Kidney (tissue), 22 donors: ENCODE data around the gene GARIN1A. TPM values are rescaled to one million over a fixed set of nuclear protein-coding genes. Genes with fewer than 3 reads are reported as not detected.
"Not testable (repeated sequence)": the region's sequence is repeated elsewhere in the genome, so short reads cannot be mapped to it uniquely, and the experiment has no call there.

Experiments used
- DNase-seq, 5 donors: peaks; one replicate each; pipeline ENCODE4 v3.0.0-alpha.2; 2013 to 2020
- FAIRE-seq: peaks from 2 replicates; lab custom pipeline; 2012; peaks lifted over from hg19 to GRCh38; lab: Jason Lieb, UNC
- H3K27ac ChIP-seq, 2 donors: one replicate each; pipeline ENCODE4 v1.7.0; 2013; ENCODE audit warnings: low read depth in 2 of 2, low read length in 2 of 2, inconsistent platforms in 1 of 2
- H3K27me3 ChIP-seq: one replicate; pipeline ENCODE4 v1.7.1; 2013; ENCODE audit warnings: low read length, inconsistent platforms; ENCODE audit not compliant: control insufficient read depth, insufficient read depth
- H3K36me3 ChIP-seq, 3 donors: one replicate each; pipeline versions ENCODE4 v1.7.0 to v1.7.1; 2013; ENCODE audit warnings: low read length in 3 of 3, control low read depth in 1 of 3, inconsistent platforms in 1 of 3; ENCODE audit not compliant: insufficient read depth in 3 of 3, control insufficient read depth in 2 of 3
- H3K4me1 ChIP-seq, 3 donors: one replicate each; pipeline versions ENCODE4 v1.7.0 to v1.7.1; 2013; ENCODE audit warnings: low read length in 3 of 3, inconsistent platforms in 1 of 3, low read depth in 1 of 3; ENCODE audit not compliant: control insufficient read depth in 2 of 3, insufficient read depth in 2 of 3
- H3K4me3 ChIP-seq, 3 donors: one replicate each; pipeline versions ENCODE4 v1.7.0 to v1.8.1; 2013; ENCODE audit warnings: low read length in 3 of 3, control low read depth in 1 of 3, inconsistent platforms in 1 of 3
- H3K9ac ChIP-seq, 3 donors: one replicate each; pipeline versions ENCODE4 v1.7.0 to v1.7.1; 2013; ENCODE audit warnings: low read length in 3 of 3, control low read depth in 1 of 3, inconsistent platforms in 1 of 3
- H3K9me3 ChIP-seq, 3 donors: one replicate each; pipeline versions ENCODE4 v1.7.0 to v1.7.1; 2013; ENCODE audit warnings: low read length in 3 of 3, control low read depth in 1 of 3, inconsistent platforms in 1 of 3; ENCODE audit not compliant: control insufficient read depth in 2 of 3, insufficient read depth in 1 of 3
- intact Hi-C: fragments of 100-400 bp; cut with DNase I; formaldehyde crosslinking; loops from one replicate; pipeline ENCODE4 v1.11.1; 2022
- long read RNA-seq, 10 donors: library from polyadenylated mRNA in 1 of 10; unstranded in 1 of 10; transcript quantifications; one replicate each; pipeline ENCODE4 v2.0.0 and lab custom pipeline, GENCODE V29; 2021 to 2026
- polyA plus RNA-seq: library from polyadenylated mRNA; stranded (reverse); fragments of 350-450 nt; fragmentation: Illumina TruSeq; extraction: RNeasy Lipid Tissue Mini Kit (QIAGEN cat#74804); gene quantifications from one replicate; pipeline ENCODE4 v1.2.3, GENCODE V29; 2014; ENCODE audit warnings: low read depth, low replicate concordance; ENCODE audit not compliant: insufficient read depth
- total RNA-seq: library from RNA; stranded (reverse); fragmentation: NEBNext Ultra II Directional; extraction: Animal tissue kit (Norgen Biotek cat#: 25700); gene quantifications from one replicate; pipeline ENCODE4 v1.2.1, GENCODE V29; 2021
- TF ChIP-seq, protein P1 (sequence below): IDR thresholded peaks from 3 replicates; pipeline ENCODE4 v1.5.1; 2012; ENCODE audit warnings: mild to moderate bottlenecking, moderate library complexity, borderline replicate concordance; ENCODE audit not compliant: insufficient read depth; ENCODE audit errors: extremely low read depth
- donor health status: control.
- donor health status: control.
- donor health status: control.
- donor health status: control.
- donor health status: control.
- donor health status: DM: yes; HTN: yes; CAD: no.
- donor health status: Normal renal cell carcinoma (clear cell type).

Gene GARIN1A
- total RNA-seq (2.5 TPM), polyA plus RNA-seq (1.3 TPM)
- long read RNA-seq, donor 1: 0 reads
- long read RNA-seq, donor 2: 0 reads
- long read RNA-seq, donor 3: 0 reads
- long read RNA-seq, donor 4: 0 reads
- long read RNA-seq, donor 5: 0 reads
- long read RNA-seq, donor 6: 0 reads
- long read RNA-seq, donor 7: 0 reads
- long read RNA-seq, donor 8: 0 reads
- long read RNA-seq, donor 9: 0 reads
- long read RNA-seq, donor 10: 0 reads

DNA sequence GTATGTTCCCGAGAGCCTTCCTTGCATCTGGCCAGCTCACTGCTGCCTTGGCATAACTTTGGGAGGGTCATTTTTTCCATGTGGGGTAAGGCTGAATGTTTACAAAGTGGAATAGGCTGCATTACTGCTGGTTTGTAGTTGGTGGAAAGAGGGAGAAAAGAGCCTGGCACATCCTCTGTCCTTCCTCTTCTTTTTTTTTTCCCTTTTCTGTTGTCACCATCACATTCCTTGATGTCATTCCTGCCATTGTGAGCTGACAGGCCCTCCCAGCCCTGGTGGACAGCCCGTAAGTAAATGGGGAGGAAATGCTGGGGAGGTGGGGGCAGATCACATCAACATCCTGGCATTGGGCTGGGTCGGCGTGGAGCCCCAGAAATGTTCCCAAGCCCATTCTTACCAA lies at the start of gene GARIN1A:
Gene GARIN1A (plus strand): TSS at position 301 of the 400 bp plus-strand sequence. CDS start 106 bp downstream, outside the sequence.
- no peak within 1 kb of the TSS for H3K4me3 ChIP-seq
- peaks cover 0 to 2% (median 0%) of the 10 kb centered on the region in 3 donors for H3K4me1 ChIP-seq
- no peak for FAIRE-seq
- no peak within 1 kb of the TSS for H3K9ac ChIP-seq
- intact Hi-C loops: no loop called here
- TF ChIP-seq, protein P1, sequence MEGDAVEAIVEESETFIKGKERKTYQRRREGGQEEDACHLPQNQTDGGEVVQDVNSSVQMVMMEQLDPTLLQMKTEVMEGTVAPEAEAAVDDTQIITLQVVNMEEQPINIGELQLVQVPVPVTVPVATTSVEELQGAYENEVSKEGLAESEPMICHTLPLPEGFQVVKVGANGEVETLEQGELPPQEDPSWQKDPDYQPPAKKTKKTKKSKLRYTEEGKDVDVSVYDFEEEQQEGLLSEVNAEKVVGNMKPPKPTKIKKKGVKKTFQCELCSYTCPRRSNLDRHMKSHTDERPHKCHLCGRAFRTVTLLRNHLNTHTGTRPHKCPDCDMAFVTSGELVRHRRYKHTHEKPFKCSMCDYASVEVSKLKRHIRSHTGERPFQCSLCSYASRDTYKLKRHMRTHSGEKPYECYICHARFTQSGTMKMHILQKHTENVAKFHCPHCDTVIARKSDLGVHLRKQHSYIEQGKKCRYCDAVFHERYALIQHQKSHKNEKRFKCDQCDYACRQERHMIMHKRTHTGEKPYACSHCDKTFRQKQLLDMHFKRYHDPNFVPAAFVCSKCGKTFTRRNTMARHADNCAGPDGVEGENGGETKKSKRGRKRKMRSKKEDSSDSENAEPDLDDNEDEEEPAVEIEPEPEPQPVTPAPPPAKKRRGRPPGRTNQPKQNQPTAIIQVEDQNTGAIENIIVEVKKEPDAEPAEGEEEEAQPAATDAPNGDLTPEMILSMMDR: no peak
- no peaks in the 10 kb centered on the region for H3K9me3 ChIP-seq
- H3K36me3 ChIP-seq: no peaks in the 10 kb centered on the region
- no peak for DNase-seq
- no peak within 1 kb of the TSS for H3K27ac ChIP-seq
- H3K27me3 ChIP-seq: no peaks in the 10 kb centered on the region

DNA sequence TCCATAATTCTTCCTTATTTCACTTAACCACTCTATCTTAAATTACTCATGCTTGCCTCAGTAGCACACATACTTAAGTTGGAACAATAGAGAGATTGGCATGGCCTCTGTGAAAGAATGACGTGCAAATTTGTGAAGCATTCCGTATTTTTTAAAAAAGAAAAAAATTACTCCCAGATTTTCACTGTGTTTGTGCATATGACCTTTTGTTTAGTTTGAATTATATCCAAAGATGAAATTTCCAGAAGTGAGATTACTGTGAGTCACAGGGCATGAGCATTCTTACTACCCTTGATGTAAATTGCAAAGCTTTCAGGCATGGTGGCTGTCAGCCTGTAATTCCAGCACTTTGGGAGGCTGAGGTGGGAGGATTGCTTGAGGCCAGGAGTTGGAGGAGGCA lies 45.0 kb upstream of the GARIN1A start:
- H3K27ac ChIP-seq, H3K4me1 ChIP-seq, H3K4me3 ChIP-seq, DNase-seq, H3K9ac ChIP-seq, FAIRE-seq, intact Hi-C loops, H3K9me3 ChIP-seq, H3K36me3 ChIP-seq, H3K27me3 ChIP-seq: not testable (repeated sequence)

DNA sequence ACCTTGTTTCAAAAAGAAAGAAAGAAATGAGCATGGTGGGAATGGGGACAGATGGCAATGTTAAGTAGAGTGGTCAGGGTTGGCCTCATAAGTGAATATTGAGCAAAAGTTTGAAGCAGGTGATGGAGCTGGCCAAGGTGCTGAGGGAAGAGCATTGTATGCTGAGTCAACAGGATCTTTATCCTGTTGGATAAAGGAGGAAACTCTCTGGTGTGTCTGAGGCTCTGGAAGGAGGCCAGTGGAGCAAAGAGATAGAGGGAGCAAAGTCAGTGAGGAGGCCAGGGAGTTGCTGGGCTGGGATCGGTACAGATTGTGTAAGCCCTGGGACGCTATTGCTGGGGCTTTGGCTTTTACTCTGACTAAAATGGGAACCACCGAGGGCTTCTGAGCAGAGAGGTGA lies 38.2 kb upstream of the GARIN1A start:
- intact Hi-C loops: not testable (repeated sequence)

DNA sequence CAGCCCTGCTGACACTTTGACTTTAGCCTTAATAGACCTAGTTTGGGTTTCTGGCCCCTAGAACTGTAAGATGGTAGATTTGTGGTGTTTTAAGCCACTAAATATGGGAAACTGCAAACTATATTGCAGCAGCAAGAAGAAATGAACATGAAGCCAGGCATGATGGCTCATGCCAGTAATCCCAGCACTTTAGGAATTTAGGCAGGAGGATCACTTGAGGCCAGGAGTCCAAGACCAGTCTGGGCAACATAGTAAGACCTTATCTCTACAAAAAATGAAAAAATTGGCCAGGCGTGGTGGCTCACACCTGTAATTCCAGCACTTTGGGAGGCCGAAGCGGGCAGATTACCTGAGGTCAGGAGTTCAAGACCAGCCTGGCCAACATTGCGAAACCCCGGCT lies 26.9 kb upstream of the GARIN1A start:
- intact Hi-C loops, H3K27ac ChIP-seq, H3K27me3 ChIP-seq, FAIRE-seq, H3K36me3 ChIP-seq, DNase-seq, H3K9me3 ChIP-seq, H3K4me3 ChIP-seq, H3K9ac ChIP-seq, H3K4me1 ChIP-seq: not testable (repeated sequence)

More for the DNA sequence above, 38.2 kb upstream of the GARIN1A start:
- not testable (repeated sequence) for H3K4me1 ChIP-seq, H3K9ac ChIP-seq, FAIRE-seq, H3K27me3 ChIP-seq, H3K27ac ChIP-seq, H3K36me3 ChIP-seq, DNase-seq, H3K9me3 ChIP-seq, H3K4me3 ChIP-seq

DNA sequence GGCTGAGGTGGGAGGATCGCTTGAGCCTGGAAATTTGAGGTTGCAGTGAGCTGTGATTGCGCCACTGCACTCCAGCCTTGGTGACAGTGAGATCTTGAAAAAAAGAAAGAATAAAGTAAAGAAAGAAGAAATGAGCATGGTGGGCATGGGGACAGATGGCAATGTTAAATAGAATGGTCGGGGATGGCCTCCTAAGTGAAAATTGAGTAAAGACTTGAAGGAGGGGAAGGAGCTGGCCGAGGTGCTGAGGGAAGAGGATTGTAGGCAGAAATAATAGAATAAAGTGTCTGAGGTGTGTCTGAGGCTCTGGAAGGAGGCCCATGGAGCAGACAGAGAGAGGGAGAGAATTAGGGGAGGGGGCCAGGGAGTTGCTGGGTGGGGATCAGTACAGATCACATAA lies 26.2 kb upstream of the GARIN1A start:
- H3K4me3 ChIP-seq, H3K9me3 ChIP-seq, H3K4me1 ChIP-seq, intact Hi-C loops, H3K27ac ChIP-seq, H3K27me3 ChIP-seq, H3K9ac ChIP-seq, H3K36me3 ChIP-seq, FAIRE-seq: not testable (repeated sequence)
- DNase-seq: peak in 1 of 5 donors; percentile 7

DNA sequence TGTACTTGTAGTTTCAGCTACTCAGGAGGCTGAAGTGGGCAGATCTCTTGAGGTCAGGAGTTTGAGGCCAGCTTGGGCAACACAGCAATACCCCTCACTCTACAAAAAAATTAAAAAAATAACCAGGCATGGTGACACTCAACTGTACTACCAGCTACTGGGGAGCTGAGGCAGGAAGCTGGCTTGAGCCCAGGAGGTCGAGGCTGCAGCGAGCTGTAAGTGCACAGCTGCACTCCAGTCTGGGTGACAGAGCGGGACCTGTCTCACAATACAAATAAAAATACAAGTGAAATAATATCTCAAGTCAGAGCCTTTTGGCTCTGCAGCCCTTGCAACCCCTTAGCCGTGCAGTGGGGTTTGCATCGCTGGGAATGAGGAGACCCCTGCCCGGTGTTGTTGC lies 25.2 kb upstream of the GARIN1A start:
- not testable (repeated sequence) for H3K4me1 ChIP-seq, H3K27me3 ChIP-seq

DNA sequence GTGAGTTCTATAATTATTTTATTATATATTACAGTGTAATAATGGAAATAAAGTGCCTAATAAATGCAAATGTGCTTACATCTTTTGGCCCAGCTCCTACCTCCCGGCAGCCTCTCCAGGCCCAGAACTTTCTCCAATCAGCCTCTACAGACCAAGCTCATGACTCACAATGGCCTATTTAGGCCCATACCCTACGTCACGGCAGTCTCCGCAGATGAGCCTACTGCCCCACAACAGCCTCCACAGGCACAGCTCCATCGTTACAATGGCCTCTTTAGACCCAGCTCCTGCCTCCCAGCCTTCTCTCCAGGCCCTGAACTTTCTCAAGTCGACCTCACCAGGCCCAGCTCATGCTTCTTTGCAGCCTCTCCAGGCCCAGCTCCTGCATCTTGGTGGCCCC lies 21.0 kb upstream of the GARIN1A start:
- H3K27me3 ChIP-seq, H3K4me3 ChIP-seq, DNase-seq, intact Hi-C loops, H3K4me1 ChIP-seq, H3K27ac ChIP-seq, H3K9ac ChIP-seq, H3K36me3 ChIP-seq, H3K9me3 ChIP-seq, FAIRE-seq: not testable (repeated sequence)

More for the DNA sequence above, 25.2 kb upstream of the GARIN1A start:
- intact Hi-C loops, H3K9me3 ChIP-seq, DNase-seq, H3K27ac ChIP-seq, H3K9ac ChIP-seq, FAIRE-seq, H3K4me3 ChIP-seq, H3K36me3 ChIP-seq: not testable (repeated sequence)
